HCT116 (cell line): ENCODE results near the gene EPHB2. TPM values are rescaled to one million over a fixed set of nuclear protein-coding genes. Genes with fewer than 3 reads are reported as not detected.

ENCODE experiments used
- ATAC-seq: fragments of 200-7000 bp; cut with Tn5 transposase; 2 replicates; pipeline ENCODE4 v1.9.1; 2020; ENCODE audit warnings: mild to moderate bottlenecking, moderate library complexity
- BruUV-seq: library from RNA; stranded (reverse); fragments of 400-500 nt; replicated peaks from 2 replicates; lab custom pipeline; 2021; lab: Mats Ljungman, UMichigan
- CTCF ChIA-PET: fragments of 300-600 bp; sonication (Branson Sonifier 250); formaldehyde crosslinking; loops from one replicate; lab custom pipeline; 2021; ENCODE audit warnings: antibody characterized with exemption; lab: Charles Lee
- POLR2A ChIA-PET: fragments of 300-600, 350-600 bp; sonication (Branson Sonifier 250); formaldehyde crosslinking; loops from one replicate; lab custom pipeline; 2021; ENCODE audit warnings: antibody characterized with exemption; lab: Charles Lee
- RAD21 ChIA-PET, 2 experiments: fragments of 300-600 bp; sonication (Branson Sonifier 250); formaldehyde crosslinking; loops; one replicate each; lab custom pipeline; 2023; ENCODE audit warnings: low total read pairs in 2 of 2; ENCODE audit not compliant: uncharacterized antibody in 2 of 2, unreplicated experiment in 2 of 2, low non-redundant PET in 1 of 2; lab: Charles Lee
- DNase-seq: peaks from one replicate; pipeline ENCODE4 v3.0.0-alpha.2; 2010; ENCODE audit warnings: low read depth, low spot score
- H2AFZ ChIP-seq: fragments of 200-600 bp; shearing (Covaris generic), sonication (generic); 2 replicates; pipeline ENCODE4 v1.6.1; 2017; ENCODE audit warnings: low read depth, mixed run types, mixed read lengths, antibody characterized with exemption, low read length; ENCODE audit not compliant: poor library complexity, severe bottlenecking
- H3K27ac ChIP-seq: 2 replicates; pipeline ENCODE4 v1.5.1; 2012; ENCODE audit warnings: low read depth, low read length
- H3K27me3 ChIP-seq: fragments of 200-600 bp; sonication (generic); 2 replicates; pipeline ENCODE4 v1.6.1; 2016; ENCODE audit warnings: mixed run types, low read length, mixed read lengths; ENCODE audit not compliant: insufficient read depth
- H3K36me3 ChIP-seq, 2 experiments: fragments of 200-500 bp in 1 of 2; fragments of 200-600 bp in 1 of 2; sonication (Bioruptor generic) in 1 of 2; sonication (generic) in 1 of 2; 2 replicates each; pipeline versions ENCODE4 v1.5.1 to v1.6.1; 2014 to 2016; ENCODE audit warnings: low read length in 2 of 2, inconsistent platforms in 1 of 2, mixed read lengths in 1 of 2, mixed run types in 1 of 2; ENCODE audit not compliant: insufficient read depth in 2 of 2, control insufficient read depth in 1 of 2
- H3K4me1 ChIP-seq, 2 experiments: fragments of 200-600 bp in 1 of 2; sonication (generic) in 1 of 2; 2 replicates each; pipeline versions ENCODE4 v1.5.1 to v1.6.1; 2012 to 2017; ENCODE audit warnings: low read length in 2 of 2, inconsistent platforms in 1 of 2, mild to moderate bottlenecking in 1 of 2, mixed read lengths in 1 of 2, mixed run types in 1 of 2, moderate library complexity in 1 of 2; ENCODE audit not compliant: insufficient read depth in 2 of 2, control insufficient read depth in 1 of 2
- H3K4me2 ChIP-seq: fragments of 200-600 bp; sonication (generic); 2 replicates; pipeline ENCODE4 v1.6.1; 2017; ENCODE audit warnings: mixed run types, low read length, mixed read lengths
- H3K4me3 ChIP-seq, 2 experiments: fragments of 200-600 bp in 1 of 2; sonication (generic) in 1 of 2; replicated peaks in 1 of 2; 2 replicates each; pipeline ENCODE4 v1.5.1; 2011 to 2016; ENCODE audit warnings: low read length in 2 of 2, control low read depth in 1 of 2, low read depth in 1 of 2, mild to moderate bottlenecking in 1 of 2, mixed read lengths in 1 of 2, mixed run types in 1 of 2
- H3K79me2 ChIP-seq: fragments of 200-600 bp; sonication (generic); 2 replicates; pipeline ENCODE4 v1.6.1; 2017; ENCODE audit warnings: mild to moderate bottlenecking, mixed run types, low read length, moderate library complexity, mixed read lengths; ENCODE audit not compliant: insufficient read depth
- H3K9ac ChIP-seq: fragments of 200-600 bp; sonication (generic); 2 replicates; pipeline ENCODE4 v1.6.1; 2016; ENCODE audit warnings: low read length, mixed read lengths
- H3K9me2 ChIP-seq: fragments of 200-600 bp; sonication (generic), shearing (Covaris generic); 2 replicates; pipeline ENCODE4 v1.6.1; 2017; ENCODE audit warnings: mixed run types, mild to moderate bottlenecking, moderate library complexity; ENCODE audit not compliant: insufficient read depth
- H3K9me3 ChIP-seq, 2 experiments: fragments of 200-500 bp in 1 of 2; fragments of 200-600 bp in 1 of 2; sonication (Bioruptor generic) in 1 of 2; sonication (generic) in 1 of 2; 2 replicates each; pipeline ENCODE4 v1.6.1; 2014 to 2017; ENCODE audit warnings: low read length in 2 of 2, mixed read lengths in 2 of 2, inconsistent platforms in 1 of 2, low read depth in 1 of 2, mild to moderate bottlenecking in 1 of 2, mixed run types in 1 of 2, moderate library complexity in 1 of 2; ENCODE audit not compliant: control insufficient read depth in 1 of 2, insufficient read depth in 1 of 2
- H4K20me1 ChIP-seq: fragments of 200-600 bp; sonication (generic), shearing (Covaris generic); 2 replicates; pipeline ENCODE4 v1.6.1; 2017; ENCODE audit warnings: mixed run types, mild to moderate bottlenecking, moderate library complexity; ENCODE audit not compliant: insufficient read depth
- CBX3 ChIP-seq: IDR thresholded peaks from 2 replicates; pipeline ENCODE4 v1.6.1; 2012; ENCODE audit warnings: low read depth
- CEBPB ChIP-seq: IDR thresholded peaks from 2 replicates; pipeline ENCODE4 v1.6.1; 2012; ENCODE audit warnings: low read depth
- EGR1 ChIP-seq: IDR thresholded peaks from 2 replicates; pipeline ENCODE4 v1.6.1; 2012; ENCODE audit warnings: low read depth
- ELF1 ChIP-seq: IDR thresholded peaks from 2 replicates; pipeline ENCODE4 v1.6.1; 2012; ENCODE audit warnings: low read depth, borderline replicate concordance
- EZH2 ChIP-seq: fragments of 200-600 bp; sonication (generic); IDR thresholded peaks from 2 replicates; pipeline ENCODE4 v1.6.1; 2017; ENCODE audit warnings: antibody characterized with exemption, mixed run types
- FOSL1 ChIP-seq: IDR thresholded peaks from 2 replicates; pipeline ENCODE4 v1.6.1; 2012; ENCODE audit warnings: low read depth
- MAX ChIP-seq: IDR thresholded peaks from 2 replicates; pipeline ENCODE4 v1.6.1; 2012
- POLR2A ChIP-seq: IDR thresholded peaks from 2 replicates; pipeline ENCODE4 v1.7.0; 2011; ENCODE audit warnings: borderline replicate concordance; ENCODE audit not compliant: insufficient read depth, insufficient read length; ENCODE audit errors: extremely low read depth
- POLR2AphosphoS5 ChIP-seq: IDR thresholded peaks from 2 replicates; pipeline ENCODE4 v1.6.1; 2011; ENCODE audit warnings: mild to moderate bottlenecking, low read depth, low read length, moderate library complexity
- REST ChIP-seq: IDR thresholded peaks from 2 replicates; pipeline ENCODE4 v1.6.1; 2012; ENCODE audit warnings: low read depth
- SRF ChIP-seq: IDR thresholded peaks from 2 replicates; pipeline ENCODE4 v1.6.1; 2012; ENCODE audit warnings: low read depth
- YY1 ChIP-seq: IDR thresholded peaks from 2 replicates; pipeline ENCODE4 v1.6.1; 2011; ENCODE audit warnings: low read length, low read depth, moderate library complexity, mild to moderate bottlenecking; ENCODE audit not compliant: insufficient replicate concordance; ENCODE audit errors: extremely low read depth
- ZFX ChIP-seq: fragments of 450-650 bp; IDR thresholded peaks from 2 replicates; pipeline ENCODE4 v1.6.1; 2017
- ZNF274 ChIP-seq: fragments of 200-500 bp; sonication (Bioruptor generic); IDR thresholded peaks from 2 replicates; pipeline ENCODE4 v1.6.1; 2014; ENCODE audit warnings: mild to moderate bottlenecking, low read depth, low read length, inconsistent platforms
- intact Hi-C: fragments of 100-400 bp; cut with micrococcal nuclease; formaldehyde crosslinking; loops from 2 replicates; pipeline ENCODE4 v1.10.0; 2022
- total RNA-seq: library from RNA; stranded (reverse); gene quantifications from one replicate; pipeline ENCODE4 v1.2.1, GENCODE V29; 2021; ENCODE audit not compliant: unreplicated experiment
- TF ChIP-seq, protein P1 (sequence below): IDR thresholded peaks from 2 replicates; pipeline ENCODE4 v1.6.1; 2012
- TF ChIP-seq, protein P2 (sequence below), 3 experiments: fragments of 200-600 bp in 1 of 3; sonication (generic) in 1 of 3; IDR thresholded peaks in 2 of 3; conservative IDR thresholded peaks in 1 of 3; 2 replicates each; pipeline ENCODE4 v1.5.1; 2012 to 2017; ENCODE audit warnings: low read depth in 2 of 3, low read length in 2 of 3, antibody characterized with exemption in 1 of 3, borderline replicate concordance in 1 of 3, control low read depth in 1 of 3, mild to moderate bottlenecking in 1 of 3, mixed read lengths in 1 of 3, mixed run types in 1 of 3, moderate library complexity in 1 of 3; ENCODE audit not compliant: insufficient read depth in 1 of 3

Gene EPHB2
- total RNA-seq, 1 experiment from 2014 or later: 19.5 TPM

DNA sequence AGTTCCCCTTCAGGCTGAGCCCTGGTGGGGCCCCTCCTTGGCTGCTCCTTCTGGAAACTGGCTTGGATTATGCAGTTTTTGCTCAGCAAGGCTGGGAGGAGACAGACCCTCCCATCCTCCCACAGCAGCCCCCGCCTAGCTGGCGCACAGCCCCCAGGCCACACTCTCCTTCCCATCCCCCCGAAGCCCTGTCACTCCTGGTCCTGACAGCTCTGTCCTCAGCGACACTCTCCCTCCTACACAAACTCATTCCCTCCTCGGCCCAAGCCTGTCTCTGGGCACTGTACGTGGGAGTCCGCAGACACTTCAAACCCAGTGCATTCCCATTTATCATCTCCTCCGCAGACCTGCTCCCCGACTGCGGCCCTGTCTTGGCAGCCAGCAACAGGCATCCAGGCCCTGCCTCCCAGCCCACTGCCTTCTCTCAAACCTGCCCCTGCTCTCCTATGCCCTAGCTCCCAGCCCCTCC is 25.0 kb upstream of the EPHB2 start:
- Histone ChIP-seq H3K79me2 (no peaks in the 10 kb centered on the region), H3K36me3 (no peaks in the 10 kb centered on the region), H3K9me2 (no peaks in the 10 kb centered on the region), H3K27ac (no peak overlapping the region), H2AFZ (no peak overlapping the region), H3K9me3 (no peaks in the 10 kb centered on the region), H3K9ac (no peak overlapping the region), H3K4me2 (no peak overlapping the region), H4K20me1 (no peaks in the 10 kb centered on the region), H3K4me1 (peaks cover 7 to 15% of the 10 kb centered on the region in 2 experiments; a peak in 3 of 4 replicates), H3K4me3 (no peak overlapping the region), H3K27me3 (no peaks in the 10 kb centered on the region)
- intact Hi-C loops: no loop called here
- ChIA-PET CTCF (no interaction called here), RAD21 (no interaction called here), POLR2A (no interaction called here)
- DNase-seq (no peak), ATAC-seq (no peak)
- BruUV-seq: no TSS peak
- TF ChIP-seq CBX3 (no peak), ELF1 (no peak), POLR2AphosphoS5 (no peak), ZNF274 (no peak), EGR1 (no peak), CEBPB (no peak), MAX (no peak), SRF (no peak), POLR2A (no peak), FOSL1 (no peak), EZH2 (no peak)
- TF ChIP-seq, protein P1, sequence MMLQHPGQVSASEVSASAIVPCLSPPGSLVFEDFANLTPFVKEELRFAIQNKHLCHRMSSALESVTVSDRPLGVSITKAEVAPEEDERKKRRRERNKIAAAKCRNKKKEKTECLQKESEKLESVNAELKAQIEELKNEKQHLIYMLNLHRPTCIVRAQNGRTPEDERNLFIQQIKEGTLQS: no peak

- no peak overlapping the region for H3K4me3 ChIP-seq
- H4K20me1 ChIP-seq: no peaks in the 10 kb centered on the region
- no peak overlapping the region for H2AFZ ChIP-seq
- no peaks in the 10 kb centered on the region for H3K79me2 ChIP-seq
- DNase-seq (no peak), ATAC-seq (no peak)
- no peak overlapping the region for H3K9ac ChIP-seq
- H3K36me3 ChIP-seq: no peaks in the 10 kb centered on the region
- intact Hi-C loops: no loop called here
- BruUV-seq: no TSS peak
- ChIA-PET CTCF (interaction anchor here (1.0 kb wide), 1 partner anchor 13 kb away, joined by 3 read pairs; no protein-coding TSS in a partner anchor), RAD21 (no interaction called here), POLR2A (no interaction called here)
- no peaks in the 10 kb centered on the region for H3K27me3 ChIP-seq
- H3K27ac ChIP-seq: no peak overlapping the region
- H3K9me2 ChIP-seq: no peaks in the 10 kb centered on the region
- no peak overlapping the region for H3K4me2 ChIP-seq
- H3K9me3 ChIP-seq: no peaks in the 10 kb centered on the region
- H3K4me1 ChIP-seq: peaks cover 7 to 15% of the 10 kb centered on the region in 2 experiments; a peak in 3 of 4 replicates
- TF ChIP-seq POLR2A (no peak), CBX3 (no peak), FOSL1 (no peak), POLR2AphosphoS5 (no peak), REST (no peak), ZFX (no peak), SRF (no peak), YY1 (no peak)
- TF ChIP-seq, protein P2, sequence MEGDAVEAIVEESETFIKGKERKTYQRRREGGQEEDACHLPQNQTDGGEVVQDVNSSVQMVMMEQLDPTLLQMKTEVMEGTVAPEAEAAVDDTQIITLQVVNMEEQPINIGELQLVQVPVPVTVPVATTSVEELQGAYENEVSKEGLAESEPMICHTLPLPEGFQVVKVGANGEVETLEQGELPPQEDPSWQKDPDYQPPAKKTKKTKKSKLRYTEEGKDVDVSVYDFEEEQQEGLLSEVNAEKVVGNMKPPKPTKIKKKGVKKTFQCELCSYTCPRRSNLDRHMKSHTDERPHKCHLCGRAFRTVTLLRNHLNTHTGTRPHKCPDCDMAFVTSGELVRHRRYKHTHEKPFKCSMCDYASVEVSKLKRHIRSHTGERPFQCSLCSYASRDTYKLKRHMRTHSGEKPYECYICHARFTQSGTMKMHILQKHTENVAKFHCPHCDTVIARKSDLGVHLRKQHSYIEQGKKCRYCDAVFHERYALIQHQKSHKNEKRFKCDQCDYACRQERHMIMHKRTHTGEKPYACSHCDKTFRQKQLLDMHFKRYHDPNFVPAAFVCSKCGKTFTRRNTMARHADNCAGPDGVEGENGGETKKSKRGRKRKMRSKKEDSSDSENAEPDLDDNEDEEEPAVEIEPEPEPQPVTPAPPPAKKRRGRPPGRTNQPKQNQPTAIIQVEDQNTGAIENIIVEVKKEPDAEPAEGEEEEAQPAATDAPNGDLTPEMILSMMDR (IDR thresholded peaks at IDR 0.05 in 2 of 3, conservative IDR thresholded peaks at IDR 0.05 in 1 of 3; ENCODE audit: borderline replicate concordance in 1 of 3, insufficient read depth in 1 of 3, low read depth in 2 of 3, low read length in 2 of 3): no peak
Measured at GRCh38 chr1:22687191-22687590, 23.4 kb upstream of the EPHB2 start.
